Gastrocnemius medialis (tissue), 4 donors: ENCODE data around the gene ERBB2.

Experiments used
- POLR2A ChIP-seq, 2 donors: fragments of 450-650 bp; IDR thresholded peaks; one replicate each; pipeline ENCODE4 v1.6.1; 2017; ENCODE audit warnings: antibody characterized with exemption in 2 of 2, mild to moderate bottlenecking in 2 of 2, moderate library complexity in 2 of 2
- TF ChIP-seq, protein P1 (sequence below), 5 experiments: fragments of 450-650 bp in 3 of 5; fragments of 200-600 bp in 2 of 5; sonication (generic) in 2 of 5; IDR thresholded peaks in 4 of 5; conservative IDR thresholded peaks in 1 of 5; 1 replicate in 4 of 5; 2 replicates in 1 of 5; pipeline ENCODE4 v1.5.1; 2016 to 2019; ENCODE audit warnings: antibody characterized with exemption in 5 of 5, mild to moderate bottlenecking in 3 of 5, moderate library complexity in 3 of 5

DNA sequence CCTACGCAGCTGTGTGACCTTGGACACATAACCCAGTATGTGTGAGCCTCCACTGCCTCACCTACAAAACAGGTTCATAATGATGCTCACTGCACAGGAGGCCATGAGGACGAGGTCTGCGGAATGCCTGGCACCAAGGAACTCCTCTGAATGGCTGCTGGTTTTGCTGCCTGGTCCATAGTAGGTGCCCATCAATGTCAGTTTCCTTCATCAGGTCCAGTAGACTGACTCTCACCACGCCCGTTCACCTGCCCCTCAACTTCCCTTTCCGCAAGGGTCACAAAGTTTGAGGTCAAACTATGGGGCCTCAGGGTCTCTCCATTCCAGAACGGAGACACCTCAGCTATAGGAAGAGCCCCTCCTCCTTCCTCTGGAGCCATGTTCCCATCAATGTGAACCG, 22.8 kb upstream of the ERBB2 start:
- TF ChIP-seq POLR2A (IDR thresholded peaks at IDR 0.05) = no peak
- TF ChIP-seq, protein P1, sequence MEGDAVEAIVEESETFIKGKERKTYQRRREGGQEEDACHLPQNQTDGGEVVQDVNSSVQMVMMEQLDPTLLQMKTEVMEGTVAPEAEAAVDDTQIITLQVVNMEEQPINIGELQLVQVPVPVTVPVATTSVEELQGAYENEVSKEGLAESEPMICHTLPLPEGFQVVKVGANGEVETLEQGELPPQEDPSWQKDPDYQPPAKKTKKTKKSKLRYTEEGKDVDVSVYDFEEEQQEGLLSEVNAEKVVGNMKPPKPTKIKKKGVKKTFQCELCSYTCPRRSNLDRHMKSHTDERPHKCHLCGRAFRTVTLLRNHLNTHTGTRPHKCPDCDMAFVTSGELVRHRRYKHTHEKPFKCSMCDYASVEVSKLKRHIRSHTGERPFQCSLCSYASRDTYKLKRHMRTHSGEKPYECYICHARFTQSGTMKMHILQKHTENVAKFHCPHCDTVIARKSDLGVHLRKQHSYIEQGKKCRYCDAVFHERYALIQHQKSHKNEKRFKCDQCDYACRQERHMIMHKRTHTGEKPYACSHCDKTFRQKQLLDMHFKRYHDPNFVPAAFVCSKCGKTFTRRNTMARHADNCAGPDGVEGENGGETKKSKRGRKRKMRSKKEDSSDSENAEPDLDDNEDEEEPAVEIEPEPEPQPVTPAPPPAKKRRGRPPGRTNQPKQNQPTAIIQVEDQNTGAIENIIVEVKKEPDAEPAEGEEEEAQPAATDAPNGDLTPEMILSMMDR (IDR thresholded peaks at IDR 0.05 in 4 of 5, conservative IDR thresholded peaks at IDR 0.05 in 1 of 5) = no peak
